ENCODE data around the gene RPS6KA6. TPM values are rescaled to one million over a fixed set of nuclear protein-coding genes. Genes with fewer than 3 reads are reported as not detected.
"Not testable (repeated sequence)": the region's sequence is repeated elsewhere in the genome, so short reads cannot be mapped to it uniquely, and the experiment has no call there.

Gene RPS6KA6
- total RNA-seq, 1 donor from 2014 or later = 7.8 TPM

DNA sequence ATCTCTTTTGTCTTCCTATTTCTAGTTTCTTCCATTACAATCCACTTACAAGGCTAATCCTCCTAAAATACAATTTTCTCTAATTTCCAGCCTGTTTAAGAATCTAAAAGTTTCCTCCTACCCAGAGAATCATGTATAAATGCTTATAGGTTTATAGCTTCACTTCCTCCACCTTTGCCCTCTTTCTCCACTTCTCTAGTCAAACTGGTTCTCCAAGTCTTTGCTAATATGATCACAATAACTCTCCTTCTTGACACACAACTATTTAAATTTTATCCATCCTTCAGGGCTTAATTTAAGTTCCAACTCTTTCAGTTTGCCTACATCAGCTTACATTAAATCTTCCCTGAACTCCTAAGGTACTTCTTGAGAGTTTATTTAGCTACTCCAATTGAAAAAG, 69.2 kb downstream of the RPS6KA6 start:
- TF ChIP-seq, protein P1, sequence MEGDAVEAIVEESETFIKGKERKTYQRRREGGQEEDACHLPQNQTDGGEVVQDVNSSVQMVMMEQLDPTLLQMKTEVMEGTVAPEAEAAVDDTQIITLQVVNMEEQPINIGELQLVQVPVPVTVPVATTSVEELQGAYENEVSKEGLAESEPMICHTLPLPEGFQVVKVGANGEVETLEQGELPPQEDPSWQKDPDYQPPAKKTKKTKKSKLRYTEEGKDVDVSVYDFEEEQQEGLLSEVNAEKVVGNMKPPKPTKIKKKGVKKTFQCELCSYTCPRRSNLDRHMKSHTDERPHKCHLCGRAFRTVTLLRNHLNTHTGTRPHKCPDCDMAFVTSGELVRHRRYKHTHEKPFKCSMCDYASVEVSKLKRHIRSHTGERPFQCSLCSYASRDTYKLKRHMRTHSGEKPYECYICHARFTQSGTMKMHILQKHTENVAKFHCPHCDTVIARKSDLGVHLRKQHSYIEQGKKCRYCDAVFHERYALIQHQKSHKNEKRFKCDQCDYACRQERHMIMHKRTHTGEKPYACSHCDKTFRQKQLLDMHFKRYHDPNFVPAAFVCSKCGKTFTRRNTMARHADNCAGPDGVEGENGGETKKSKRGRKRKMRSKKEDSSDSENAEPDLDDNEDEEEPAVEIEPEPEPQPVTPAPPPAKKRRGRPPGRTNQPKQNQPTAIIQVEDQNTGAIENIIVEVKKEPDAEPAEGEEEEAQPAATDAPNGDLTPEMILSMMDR (conservative IDR thresholded peaks at IDR 0.05) = no peak
- Mint-ChIP-seq H3K27me3 (ENCODE audit: low read depth) (no peaks in the 10 kb centered on the region), H3K4me1 (no peaks in the 10 kb centered on the region), H3K36me3 (ENCODE audit: low read depth) (peaks cover 19% of the 10 kb centered on the region), H3K4me3 (no peak overlapping the region), H3K27ac (ENCODE audit: unreplicated experiment) (no peak overlapping the region), H3K9me3 (peaks cover 18% of the 10 kb centered on the region)
- no peak for DNase-seq (ENCODE audit: low read depth, low spot score)

DNA sequence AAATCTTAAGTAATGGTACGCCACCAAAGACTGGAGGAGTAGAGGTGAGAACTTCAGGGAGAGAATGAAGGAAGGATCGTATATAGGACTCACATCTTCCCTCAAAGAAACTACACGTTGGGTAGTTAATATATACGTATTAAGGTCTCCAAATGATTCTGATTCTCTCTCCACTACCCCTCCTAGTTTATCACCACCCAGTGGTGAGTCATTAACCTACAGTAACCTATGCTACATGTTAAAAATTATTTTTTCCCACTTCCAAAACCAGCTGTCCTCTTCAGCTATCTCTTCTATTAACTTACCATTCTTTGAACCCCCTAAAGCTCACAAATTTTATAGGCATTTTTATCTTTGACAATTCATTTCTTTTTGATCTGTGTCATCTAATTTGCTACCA, 69.7 kb downstream of the RPS6KA6 start:
- H3K27me3 Mint-ChIP-seq (ENCODE audit: low read depth) = no peaks in the 10 kb centered on the region
- H3K4me1 Mint-ChIP-seq = no peaks in the 10 kb centered on the region
- H3K9me3 Mint-ChIP-seq = peaks cover 21% of the 10 kb centered on the region
- H3K4me3 Mint-ChIP-seq = no peak overlapping the region
- H3K27ac Mint-ChIP-seq (ENCODE audit: unreplicated experiment) = no peak overlapping the region
- peaks cover 23% of the 10 kb centered on the region for H3K36me3 Mint-ChIP-seq (ENCODE audit: low read depth)
- TF ChIP-seq, protein P1 (conservative IDR thresholded peaks at IDR 0.05) = no peak
- DNase-seq (ENCODE audit: low read depth, low spot score) = no peak

DNA sequence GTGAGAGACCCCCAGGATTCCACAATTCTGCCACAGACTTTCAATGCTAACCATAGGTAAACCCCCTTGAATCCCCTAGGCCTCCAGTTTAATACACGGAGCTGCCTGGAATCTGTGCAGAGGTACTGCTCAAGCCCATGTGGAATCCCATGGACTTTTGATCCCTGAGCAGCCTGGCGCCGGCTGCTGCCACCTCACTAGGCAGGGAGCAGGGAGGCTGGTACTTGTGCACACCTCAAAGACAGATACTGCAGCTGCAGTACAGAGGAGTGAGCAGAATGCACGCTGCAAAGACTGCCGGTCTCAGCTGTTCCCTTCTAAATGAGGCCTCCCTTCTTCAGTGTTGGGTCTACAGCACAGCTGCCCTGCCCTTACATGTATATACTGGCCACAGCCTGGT, 79.4 kb downstream of the RPS6KA6 start:
- Mint-ChIP-seq H3K4me3 (no peak overlapping the region), H3K4me1 (no peaks in the 10 kb centered on the region), H3K27me3 (ENCODE audit: low read depth) (no peaks in the 10 kb centered on the region), H3K36me3 (ENCODE audit: low read depth) (peaks cover 14% of the 10 kb centered on the region), H3K27ac (ENCODE audit: unreplicated experiment) (no peak overlapping the region), H3K9me3 (peaks cover 18% of the 10 kb centered on the region)
- no peak for DNase-seq (ENCODE audit: low read depth, low spot score)
- TF ChIP-seq, protein P1 (conservative IDR thresholded peaks at IDR 0.05) = no peak

DNA sequence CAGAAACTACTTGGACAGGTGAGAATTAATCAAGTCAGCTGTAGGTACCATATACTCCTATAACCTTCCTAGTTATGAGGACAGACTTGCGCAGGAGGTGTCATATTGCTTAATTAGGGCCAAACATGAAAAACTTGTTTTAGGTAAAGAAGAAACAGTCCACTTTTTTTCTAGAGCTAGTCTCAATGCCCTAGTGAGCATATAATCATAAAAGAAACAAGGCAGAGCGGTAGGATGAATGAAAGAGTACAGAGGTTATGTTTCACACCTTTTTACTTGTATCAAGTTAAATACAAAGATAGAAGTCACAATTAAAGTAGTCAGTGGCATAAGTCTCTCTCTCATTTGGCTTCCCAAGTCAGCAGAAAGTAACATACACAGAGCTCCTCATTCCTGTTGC, 88.9 kb downstream of the RPS6KA6 start:
- H3K4me1 Mint-ChIP-seq = no peaks in the 10 kb centered on the region
- TF ChIP-seq, protein P1 (conservative IDR thresholded peaks at IDR 0.05) = no peak
- no peak overlapping the region for H3K27ac Mint-ChIP-seq (ENCODE audit: unreplicated experiment)
- H3K4me3 Mint-ChIP-seq = no peak overlapping the region
- H3K9me3 Mint-ChIP-seq = no peaks in the 10 kb centered on the region
- no peaks in the 10 kb centered on the region for H3K27me3 Mint-ChIP-seq (ENCODE audit: low read depth)
- no peak for DNase-seq (ENCODE audit: low read depth, low spot score)
- H3K36me3 Mint-ChIP-seq (ENCODE audit: low read depth) = no peaks in the 10 kb centered on the region

DNA sequence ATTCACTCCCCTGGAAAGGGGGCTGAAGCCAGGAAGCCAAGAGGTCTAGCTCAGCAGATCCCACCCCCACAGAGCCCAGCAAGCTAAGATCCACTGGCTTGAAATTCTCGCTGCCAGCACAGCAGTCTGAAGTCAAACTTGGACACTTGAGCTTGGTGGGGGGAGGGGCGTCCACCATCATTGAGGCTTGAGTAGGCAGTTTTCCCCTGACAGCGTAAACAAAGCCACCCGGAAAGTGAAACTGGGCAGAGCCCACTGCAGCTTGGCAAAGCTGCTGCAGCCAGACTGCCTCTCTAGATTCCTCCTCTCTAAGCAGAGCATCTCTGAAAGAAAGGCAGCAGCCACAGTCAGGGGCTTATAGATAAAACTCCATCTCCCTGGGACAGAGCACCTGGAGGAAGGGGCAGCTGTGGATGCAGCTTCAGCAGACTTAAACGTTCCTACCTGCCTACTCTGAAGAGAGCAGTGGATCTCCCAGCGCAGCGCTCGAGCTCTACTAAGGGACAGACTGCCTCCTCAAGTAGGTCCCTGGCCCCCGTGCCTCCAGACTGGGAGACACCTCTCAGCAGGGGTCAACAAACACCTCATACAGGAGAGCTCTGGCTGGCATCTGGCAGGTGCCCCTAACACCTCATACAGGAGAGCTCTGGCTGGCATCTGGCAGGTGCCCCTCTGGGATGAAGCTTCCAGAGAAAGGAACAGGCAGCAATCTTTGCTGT, 108.4 kb downstream of the RPS6KA6 start:
- not testable (repeated sequence) for H3K27me3 Mint-ChIP-seq (ENCODE audit: low read depth); DNase-seq (ENCODE audit: low read depth, low spot score); H3K27ac Mint-ChIP-seq (ENCODE audit: unreplicated experiment); H3K4me3 Mint-ChIP-seq; H3K4me1 Mint-ChIP-seq
- H3K9me3 Mint-ChIP-seq = peaks cover 17% of the 10 kb centered on the region
- H3K36me3 Mint-ChIP-seq (ENCODE audit: low read depth) = peaks cover 21% of the 10 kb centered on the region

DNA sequence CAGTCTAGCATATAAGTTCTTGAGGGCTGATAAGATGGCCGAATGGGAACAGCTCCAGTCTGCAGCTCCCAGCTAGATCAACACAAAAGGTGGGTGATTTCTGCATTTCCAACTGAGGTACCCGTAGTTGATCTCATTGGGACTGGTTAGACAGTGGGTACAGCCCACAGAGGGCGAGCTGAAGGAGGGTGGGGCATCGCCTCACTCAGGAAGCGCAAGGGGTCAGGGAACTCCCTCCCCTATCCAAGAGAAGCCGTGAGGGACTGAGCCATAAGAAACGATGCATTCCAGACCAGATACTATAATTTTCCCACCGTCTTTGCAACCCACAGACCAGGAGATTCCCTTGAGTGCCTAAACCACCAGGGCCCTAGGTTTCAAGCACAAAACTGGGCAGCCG, 109.0 kb downstream of the RPS6KA6 start:
- peaks cover 17% of the 10 kb centered on the region for H3K9me3 Mint-ChIP-seq
- peaks cover 16% of the 10 kb centered on the region for H3K36me3 Mint-ChIP-seq (ENCODE audit: low read depth)
- TF ChIP-seq, protein P1 (conservative IDR thresholded peaks at IDR 0.05) = no peak
- H3K27me3 Mint-ChIP-seq (ENCODE audit: low read depth) = no peaks in the 10 kb centered on the region
- DNase-seq (ENCODE audit: low read depth, low spot score) = no peak
- no peak overlapping the region for H3K4me3 Mint-ChIP-seq
- no peak overlapping the region for H3K27ac Mint-ChIP-seq (ENCODE audit: unreplicated experiment)
- H3K4me1 Mint-ChIP-seq = peaks cover 5% of the 10 kb centered on the region
